GM18861 (cell line): ENCODE data around the gene CCT5.
"Not testable (repeated sequence)": the region's sequence is repeated elsewhere in the genome, so short reads cannot be mapped to it uniquely, and the experiment has no call there.

Source experiments
- ATAC-seq: cut with Tn5 transposase; IDR thresholded peaks from one replicate; pipeline ENCODE4 v1.9.1; 2021; ENCODE audit not compliant: unreplicated experiment

Gene CCT5

GRCh38 chr5:10244342-10244944 is 5.6 kb upstream of the CCT5 start:
- ATAC-seq: no peak

DNA sequence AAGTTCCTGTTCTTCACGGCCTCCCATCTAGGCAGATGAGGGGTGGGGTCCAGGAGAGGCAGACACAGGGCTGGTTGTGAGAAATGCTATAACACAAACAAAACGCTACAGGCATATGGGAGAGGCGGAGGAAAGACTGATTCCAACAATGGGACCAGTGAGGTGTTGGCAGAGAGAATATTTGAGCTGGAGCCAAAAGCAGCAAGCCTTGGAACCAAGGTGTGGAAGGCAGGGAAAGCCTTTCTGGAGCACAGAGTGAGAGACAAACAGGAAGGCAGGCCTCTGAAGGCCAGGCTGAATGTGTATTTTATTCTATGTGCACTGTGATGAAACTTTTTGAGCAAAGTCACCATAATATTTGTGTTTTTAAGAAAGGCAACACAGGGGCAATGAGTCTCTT is 3.3 kb upstream of the CCT5 start:
- no peak for ATAC-seq

- not testable (repeated sequence) for ATAC-seq
These were observed 2.9 kb upstream of the CCT5 start for GRCh38 chr5:10247217-10247616.

DNA sequence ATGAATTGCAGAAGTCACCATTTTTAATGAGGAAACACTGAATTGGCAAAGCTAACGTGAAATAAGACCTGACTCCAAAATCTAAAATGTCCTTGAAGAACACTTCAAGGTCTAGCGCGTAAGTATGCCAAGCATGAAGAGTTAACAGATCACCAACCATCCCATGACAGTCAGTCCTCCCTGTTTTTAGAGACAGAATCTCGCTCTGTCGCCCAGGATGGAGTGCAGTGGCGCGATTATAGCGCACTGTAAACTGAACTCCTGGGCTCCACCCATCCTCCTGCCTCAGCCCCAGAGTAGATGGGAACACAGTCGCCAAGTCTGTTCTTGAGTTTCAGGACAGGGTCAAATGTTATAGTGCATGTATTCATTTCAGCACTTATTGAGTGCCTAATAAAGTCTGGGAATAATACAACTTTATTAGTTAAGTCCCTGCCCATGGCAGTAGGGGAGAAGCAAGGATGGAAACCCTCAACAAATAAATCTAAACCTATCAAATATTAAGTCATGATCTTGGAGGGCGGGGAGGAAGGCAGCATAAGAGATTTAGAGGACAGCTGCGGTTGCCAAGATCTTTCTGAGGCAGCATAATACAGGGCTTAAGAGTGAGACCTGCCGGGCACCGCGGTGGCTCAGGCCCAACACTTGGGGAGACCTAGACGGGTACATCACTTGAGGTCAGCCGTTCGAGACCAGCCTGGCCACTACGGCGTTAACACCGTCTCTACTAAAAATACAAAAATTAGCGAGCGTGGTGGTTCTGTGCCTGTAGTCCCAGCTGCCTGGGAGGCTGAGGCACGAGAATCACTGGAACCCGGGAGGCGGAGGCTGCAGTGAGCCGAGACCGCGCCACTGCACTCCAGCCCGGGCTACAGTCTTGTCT is 1.5 kb upstream of the CCT5 start:
- ATAC-seq: peak; percentile 0

DNA sequence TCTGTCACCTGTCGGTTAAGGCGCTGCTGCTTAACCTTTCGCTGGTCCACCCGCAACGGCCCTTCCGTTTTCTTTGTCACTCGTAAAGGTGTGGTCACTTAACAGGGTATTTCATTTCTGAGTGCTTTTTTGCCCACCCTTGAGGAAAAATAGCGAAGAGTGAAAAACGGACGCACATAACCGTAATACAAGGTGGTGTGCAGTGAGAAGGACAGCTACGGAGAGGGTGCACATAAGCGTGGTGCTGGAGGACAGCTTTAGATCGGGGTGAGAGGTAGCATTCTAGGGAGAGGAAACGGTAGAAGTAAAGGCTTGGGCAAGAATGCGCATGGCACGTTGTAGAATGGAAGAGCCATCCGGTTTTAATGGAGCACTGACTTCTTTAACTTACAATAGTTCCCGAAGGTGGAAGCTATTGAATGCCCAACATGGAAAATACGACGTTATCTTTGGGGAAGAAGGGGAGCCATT is 761 bp downstream of the CCT5 start:
- no peak for ATAC-seq

GRCh38 chr5:10251405-10251804 is 1.3 kb downstream of the CCT5 start:
- ATAC-seq: no peak

DNA sequence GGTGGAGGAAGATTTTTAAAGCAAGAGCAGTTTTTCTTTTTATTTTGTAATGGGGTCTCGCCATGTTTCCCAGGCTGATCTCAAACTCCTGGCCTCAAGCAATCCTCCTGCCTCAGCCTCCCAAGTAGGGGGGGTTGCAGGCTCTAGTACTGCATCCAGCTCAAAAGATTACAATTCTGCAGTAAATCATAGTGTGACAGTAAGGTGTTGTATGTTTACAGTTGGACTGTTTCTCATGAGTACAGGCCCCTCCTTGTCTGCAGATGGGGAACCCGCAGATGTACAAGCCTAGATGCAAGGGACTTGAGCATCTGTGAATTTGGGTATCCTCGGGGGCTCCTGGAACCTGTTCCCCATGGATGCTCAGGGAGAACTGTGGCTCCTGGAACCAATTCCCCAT is 3.3 kb downstream of the CCT5 start:
- ATAC-seq: no peak

GRCh38 chr5:10254686-10255085 is 4.6 kb downstream of the CCT5 start:
- ATAC-seq: no peak

- no peak for ATAC-seq
These were observed 7.8 kb downstream of the CCT5 start for GRCh38 chr5:10257870-10258269.

GRCh38 chr5:10259899-10260298 is 9.8 kb downstream of the CCT5 start:
- ATAC-seq: no peak

- no peak for ATAC-seq
These were observed 11.0 kb downstream of the CCT5 start for GRCh38 chr5:10261065-10261464.

DNA sequence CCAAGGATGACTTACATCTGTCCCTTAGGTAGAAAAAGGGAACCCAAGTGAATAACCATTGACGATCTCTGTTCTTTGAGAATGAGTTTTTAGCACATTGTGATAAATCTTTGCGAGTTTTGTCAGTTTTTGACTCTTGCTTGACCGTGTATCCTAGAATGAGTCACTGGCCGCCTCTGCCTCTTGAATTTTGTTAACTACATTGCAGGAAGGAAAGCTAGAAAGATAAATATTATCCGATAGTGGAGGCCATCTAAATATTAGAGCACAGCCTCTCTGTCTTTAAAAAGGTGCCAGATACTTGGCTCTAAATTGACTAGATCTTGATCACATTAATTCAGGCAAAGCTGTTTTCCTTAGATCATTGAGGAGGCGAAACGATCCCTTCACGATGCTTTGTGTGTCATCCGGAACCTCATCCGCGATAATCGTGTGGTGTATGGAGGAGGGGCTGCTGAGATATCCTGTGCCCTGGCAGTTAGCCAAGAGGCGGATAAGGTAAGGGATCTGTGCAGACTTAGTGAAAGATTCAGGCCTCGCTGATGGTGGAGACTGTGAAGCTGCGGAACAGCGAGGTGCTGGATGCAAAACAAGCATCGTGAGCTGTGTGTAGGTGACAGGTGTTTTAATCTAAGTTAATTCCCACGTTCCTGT is 12.2 kb downstream of the CCT5 start:
- no peak for ATAC-seq

DNA sequence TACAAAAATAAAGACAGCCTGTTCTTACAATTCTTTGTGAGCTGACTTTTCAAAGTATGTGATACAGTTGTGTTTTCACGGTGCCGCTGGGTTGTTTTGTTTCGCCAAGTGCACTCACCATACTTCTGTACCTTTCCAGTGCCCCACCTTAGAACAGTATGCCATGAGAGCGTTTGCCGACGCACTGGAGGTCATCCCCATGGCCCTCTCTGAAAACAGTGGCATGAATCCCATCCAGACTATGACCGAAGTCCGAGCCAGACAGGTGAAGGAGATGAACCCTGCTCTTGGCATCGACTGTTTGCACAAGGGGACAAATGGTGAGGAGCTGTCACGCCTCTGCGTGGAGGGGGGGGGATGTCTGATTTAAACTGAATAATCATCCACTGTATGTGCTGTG is 12.9 kb downstream of the CCT5 start:
- no peak for ATAC-seq

- ATAC-seq: no peak
These were observed 14.5 kb downstream of the CCT5 start for GRCh38 chr5:10264604-10265003.

DNA sequence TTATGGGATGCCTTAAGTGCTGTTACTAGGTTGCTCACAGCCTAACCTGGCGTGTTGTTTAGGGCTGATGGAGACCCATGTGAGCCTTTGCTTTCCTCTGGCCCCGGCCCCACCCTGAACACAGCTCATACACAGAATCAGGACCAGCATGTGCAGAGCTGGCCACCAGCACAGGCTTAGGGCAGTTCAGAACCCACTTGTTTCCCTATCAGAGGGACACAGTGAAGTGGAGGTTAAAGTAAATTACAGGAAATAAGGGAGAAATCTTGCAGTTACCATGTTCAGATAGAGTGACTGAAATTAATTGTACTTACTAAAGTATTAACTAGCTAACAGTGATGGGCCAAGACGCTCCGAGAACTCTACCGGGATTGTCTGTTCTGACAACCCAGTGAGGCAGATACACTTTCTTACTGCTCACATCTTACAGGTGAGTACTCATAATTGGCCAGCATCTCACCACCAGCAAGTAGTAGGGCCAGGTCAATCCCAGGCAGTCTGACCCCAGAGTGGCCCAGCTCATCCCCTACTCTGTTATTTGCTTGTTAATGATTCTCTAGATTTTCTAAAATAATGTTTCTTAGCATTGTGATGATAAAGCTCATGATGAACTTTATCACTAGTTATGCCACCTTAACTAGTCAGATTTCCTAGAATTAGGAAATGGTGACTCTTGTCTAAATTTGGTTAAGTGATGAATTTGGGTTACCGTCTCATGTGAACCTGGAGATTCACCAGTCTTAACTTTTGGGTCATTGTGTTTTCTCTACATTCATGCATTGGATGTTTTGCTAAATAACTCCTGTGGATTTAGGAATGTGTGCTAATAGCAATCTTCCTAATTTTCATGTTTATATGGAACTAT is 15.4 kb downstream of the CCT5 start:
- ATAC-seq: no peak

DNA sequence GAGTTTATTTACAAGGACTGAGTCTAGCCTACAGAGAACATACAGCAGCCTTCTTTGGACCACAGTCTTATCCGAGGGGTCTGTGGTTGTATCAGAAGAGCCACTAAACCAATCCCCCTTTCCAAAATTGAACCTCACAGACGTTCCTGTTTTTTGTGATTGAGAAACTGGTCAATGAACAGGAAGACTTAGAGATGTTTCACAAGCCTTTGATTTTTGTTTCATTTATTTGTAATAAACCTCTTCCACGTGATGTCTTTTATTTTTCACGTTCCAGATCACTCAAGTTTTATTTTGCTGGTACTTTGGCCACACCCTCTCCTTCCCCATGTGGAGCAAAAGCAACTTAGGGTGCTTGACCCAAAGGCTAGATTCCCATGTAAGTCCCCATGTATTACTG is 16.1 kb downstream of the CCT5 start:
- ATAC-seq: no peak

DNA sequence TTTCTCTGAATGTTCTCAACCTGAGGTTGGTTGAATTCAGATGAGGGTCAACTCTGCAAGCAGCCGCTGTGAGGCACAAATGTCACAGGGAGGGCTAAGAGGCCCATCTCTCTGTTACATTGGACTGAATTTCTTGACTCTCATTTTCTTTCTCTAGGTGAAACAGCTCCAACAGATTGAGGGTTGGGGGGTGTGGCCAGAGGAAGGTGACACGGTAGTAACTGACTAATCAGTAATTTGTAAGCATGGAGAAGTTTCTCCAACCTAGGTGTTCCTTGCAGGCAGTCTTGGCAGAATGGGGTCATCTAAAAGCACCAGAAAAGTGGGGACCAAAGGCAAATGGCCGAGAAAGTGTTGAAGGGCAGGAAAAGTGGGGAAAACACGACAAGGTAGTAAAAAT is 16.8 kb downstream of the CCT5 start:
- ATAC-seq: no peak

DNA sequence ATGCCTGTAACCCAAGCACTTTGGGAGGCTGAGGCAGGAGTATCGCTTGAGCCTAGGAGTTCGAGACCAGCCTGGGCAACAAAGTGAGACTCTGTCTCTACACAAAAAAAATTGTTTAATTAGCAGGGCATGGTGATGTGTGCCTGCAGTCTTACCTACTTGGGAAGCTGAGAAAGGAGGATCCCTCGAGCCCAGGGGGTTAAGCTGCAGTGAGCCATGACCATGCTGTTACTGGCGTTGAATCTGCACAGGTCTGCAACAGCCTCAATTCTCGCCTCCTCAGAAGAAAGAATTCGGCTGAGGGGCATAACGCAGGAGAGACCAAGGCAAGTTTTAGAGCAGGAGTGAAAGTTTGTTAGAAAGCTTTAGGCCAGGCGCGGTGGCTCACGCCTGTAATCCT is 18.0 kb downstream of the CCT5 start:
- ATAC-seq: no peak

DNA sequence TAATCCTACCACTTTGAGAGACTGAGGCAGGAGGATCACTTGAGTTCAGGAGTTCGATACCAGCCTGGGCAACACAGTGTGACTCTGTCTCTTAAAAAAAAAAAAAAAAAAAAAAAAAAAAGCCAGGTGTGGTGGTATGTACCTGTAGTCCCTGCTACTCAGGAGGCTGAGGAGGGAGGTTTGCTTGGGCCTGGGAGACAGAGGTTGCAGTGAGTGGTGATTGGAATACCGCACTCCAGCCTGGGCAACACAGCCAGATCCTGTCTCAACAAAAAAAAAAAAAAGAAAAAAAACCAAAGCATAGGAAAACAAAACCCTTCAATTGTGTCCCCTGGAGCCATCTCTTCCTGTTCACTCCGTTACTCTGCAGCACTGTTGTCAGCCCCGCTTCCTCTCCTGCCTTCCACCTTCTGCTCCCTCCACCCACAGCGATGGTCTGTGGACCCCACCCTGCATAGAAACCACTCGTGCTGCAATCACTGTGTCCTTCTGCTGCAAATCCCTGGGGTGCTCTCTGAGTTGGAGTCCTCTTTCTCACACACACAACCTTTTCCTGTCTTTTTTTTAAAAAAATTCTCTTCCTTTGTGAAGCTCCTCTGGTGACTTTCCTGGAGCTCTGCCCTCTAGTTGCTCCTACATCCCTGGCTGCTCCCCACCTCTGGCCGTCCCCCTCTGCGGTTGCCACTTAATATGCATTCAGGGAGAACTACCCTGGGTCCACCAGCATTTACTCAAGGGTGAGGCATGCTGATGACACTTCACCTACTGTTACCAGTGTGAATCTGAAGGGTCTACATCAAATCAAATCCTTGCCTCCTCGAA is 22.2 kb downstream of the CCT5 start:
- ATAC-seq: no peak

- not testable (repeated sequence) for ATAC-seq
These were observed 22.8 kb downstream of the CCT5 start for GRCh38 chr5:10272875-10273209.
